ENCODE measurements around the gene ACTL10. TPM values are rescaled to one million over a fixed set of nuclear protein-coding genes. Genes with fewer than 3 reads are reported as not detected.
A peak's percentile ranks its signal among the peaks of the same experiment; 100 is the strongest.

Gene ACTL10
- total and polyA plus RNA-seq, 2 of the 13 experiments (the other 11 are each of a cell fraction or from before 2014, with no cell fraction given): not detected

GRCh38 chr20:33653218-33653899, 13.4 kb upstream of the ACTL10 start (continued):
- TF ChIP-seq THAP9 (CRISPR knock-in tag; IDR thresholded peaks at IDR 0.05; ENCODE audit: borderline replicate concordance) (peak; percentile 48; the same call in 1 of the 2 replicates), GABPB1 (CRISPR knock-in tag; IDR thresholded peaks at IDR 0.05) (peak; percentile 30; the same call in 1 of the 2 replicates), DZIP1 (CRISPR knock-in tag; IDR thresholded peaks at IDR 0.05) (peak; percentile 63; the same call in 1 of the 2 replicates), IRF9 (CRISPR knock-in tag; IDR thresholded peaks at IDR 0.05; ENCODE audit: borderline replicate concordance) (peak; percentile 55; the same call in 1 of the 2 replicates), POGZ (CRISPR knock-in tag; IDR thresholded peaks at IDR 0.05) (no peak), SALL2 (CRISPR knock-in tag; IDR thresholded peaks at IDR 0.05) (peak; percentile 65), ZNF616 (CRISPR knock-in tag; IDR thresholded peaks at IDR 0.05; ENCODE audit: low read depth) (no peak), ZFYVE20 (CRISPR knock-in tag; IDR thresholded peaks at IDR 0.05; ENCODE audit: borderline replicate concordance, low read depth) (0 out of 2 replicates have a peak, but pooled peaks have one; percentile 25), SMYD3 (CRISPR knock-in tag; IDR thresholded peaks at IDR 0.05) (0 out of 2 replicates have a peak, but pooled peaks have one; percentile 26), ZSCAN20 (CRISPR knock-in tag; IDR thresholded peaks at IDR 0.05; ENCODE audit: borderline replicate concordance) (no peak), ARNT2 (CRISPR knock-in tag; IDR thresholded peaks at IDR 0.05; ENCODE audit: low read depth) (peak; percentile 42; the same call in 1 of the 2 replicates), ZNF30 (CRISPR knock-in tag; IDR thresholded peaks at IDR 0.05) (no peak), BCL3 (CRISPR knock-in tag; IDR thresholded peaks at IDR 0.05) (peak; percentile 49; the same call in 1 of the 2 replicates), FOXA3 (CRISPR knock-in tag; IDR thresholded peaks at IDR 0.05) (peak; percentile 59; the same call in 1 of the 2 replicates), BATF2 (CRISPR knock-in tag; IDR thresholded peaks at IDR 0.05) (no peak), ZNF704 (CRISPR knock-in tag; IDR thresholded peaks at IDR 0.05; ENCODE audit: borderline replicate concordance) (no peak; the same call in 1 of the 2 replicates)
